ENCODE data around the gene SSTR3. TPM values are rescaled to one million over a fixed set of nuclear protein-coding genes. Genes with fewer than 3 reads are reported as not detected.

SSTR3 gene
- total RNA-seq, 1 donor from 2014 or later = not detected

DNA sequence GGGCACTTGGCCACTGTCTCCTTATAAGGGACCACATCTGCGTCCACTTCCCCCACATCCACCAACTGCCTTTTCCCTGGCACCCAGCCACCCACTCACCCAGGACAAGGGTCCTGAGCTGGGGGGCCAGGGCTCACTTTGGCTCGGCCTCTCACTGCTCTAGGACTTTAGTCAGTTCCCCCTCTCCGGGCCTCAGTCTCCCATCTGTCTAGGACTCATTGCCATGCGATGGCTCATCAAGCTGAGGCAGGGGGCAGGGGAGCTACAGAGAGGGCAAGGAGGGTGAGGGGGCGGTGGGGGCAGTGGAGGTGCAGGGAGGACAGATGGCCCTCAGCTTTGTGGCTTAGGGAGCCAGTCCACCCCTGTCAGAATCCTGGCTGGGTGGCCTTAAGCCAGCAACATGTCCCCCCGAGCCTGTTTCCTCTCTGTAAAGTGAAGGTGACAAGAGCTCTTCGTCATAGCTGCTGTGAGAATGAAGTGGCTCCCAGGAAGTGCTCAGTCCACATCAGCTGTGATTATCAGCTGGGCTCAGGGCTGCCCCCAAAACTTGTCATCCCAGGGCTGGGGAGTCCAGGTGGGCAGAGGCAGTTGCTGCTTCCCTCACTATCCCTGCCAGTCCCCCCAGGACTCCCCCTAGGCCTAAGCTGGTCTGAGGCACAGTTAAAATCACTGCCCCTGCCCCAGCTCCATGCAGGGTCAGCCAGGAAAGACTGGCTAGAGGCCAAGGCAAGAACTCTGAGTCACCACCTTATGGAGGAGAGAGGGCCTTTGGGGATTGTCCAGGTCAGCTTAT lies 16.9 kb upstream of the SSTR3 start:
- Mint-ChIP-seq H3K27me3 (ENCODE audit: low read depth) (peaks cover 19% of the 10 kb centered on the region), H3K4me1 (ENCODE audit: low read depth) (peaks cover 27% of the 10 kb centered on the region), H3K9me3 (ENCODE audit: low read depth) (no peaks in the 10 kb centered on the region), H3K4me3 (ENCODE audit: unreplicated experiment) (no peak overlapping the region), H3K27ac (ENCODE audit: unreplicated experiment) (peak overlapping the region; percentile 75), H3K36me3 (ENCODE audit: low read depth) (no peaks in the 10 kb centered on the region)
- TF ChIP-seq, protein P1, sequence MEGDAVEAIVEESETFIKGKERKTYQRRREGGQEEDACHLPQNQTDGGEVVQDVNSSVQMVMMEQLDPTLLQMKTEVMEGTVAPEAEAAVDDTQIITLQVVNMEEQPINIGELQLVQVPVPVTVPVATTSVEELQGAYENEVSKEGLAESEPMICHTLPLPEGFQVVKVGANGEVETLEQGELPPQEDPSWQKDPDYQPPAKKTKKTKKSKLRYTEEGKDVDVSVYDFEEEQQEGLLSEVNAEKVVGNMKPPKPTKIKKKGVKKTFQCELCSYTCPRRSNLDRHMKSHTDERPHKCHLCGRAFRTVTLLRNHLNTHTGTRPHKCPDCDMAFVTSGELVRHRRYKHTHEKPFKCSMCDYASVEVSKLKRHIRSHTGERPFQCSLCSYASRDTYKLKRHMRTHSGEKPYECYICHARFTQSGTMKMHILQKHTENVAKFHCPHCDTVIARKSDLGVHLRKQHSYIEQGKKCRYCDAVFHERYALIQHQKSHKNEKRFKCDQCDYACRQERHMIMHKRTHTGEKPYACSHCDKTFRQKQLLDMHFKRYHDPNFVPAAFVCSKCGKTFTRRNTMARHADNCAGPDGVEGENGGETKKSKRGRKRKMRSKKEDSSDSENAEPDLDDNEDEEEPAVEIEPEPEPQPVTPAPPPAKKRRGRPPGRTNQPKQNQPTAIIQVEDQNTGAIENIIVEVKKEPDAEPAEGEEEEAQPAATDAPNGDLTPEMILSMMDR (IDR thresholded peaks at IDR 0.05) = no peak
- DNase-seq (ENCODE audit: low spot score) = no peak

DNA sequence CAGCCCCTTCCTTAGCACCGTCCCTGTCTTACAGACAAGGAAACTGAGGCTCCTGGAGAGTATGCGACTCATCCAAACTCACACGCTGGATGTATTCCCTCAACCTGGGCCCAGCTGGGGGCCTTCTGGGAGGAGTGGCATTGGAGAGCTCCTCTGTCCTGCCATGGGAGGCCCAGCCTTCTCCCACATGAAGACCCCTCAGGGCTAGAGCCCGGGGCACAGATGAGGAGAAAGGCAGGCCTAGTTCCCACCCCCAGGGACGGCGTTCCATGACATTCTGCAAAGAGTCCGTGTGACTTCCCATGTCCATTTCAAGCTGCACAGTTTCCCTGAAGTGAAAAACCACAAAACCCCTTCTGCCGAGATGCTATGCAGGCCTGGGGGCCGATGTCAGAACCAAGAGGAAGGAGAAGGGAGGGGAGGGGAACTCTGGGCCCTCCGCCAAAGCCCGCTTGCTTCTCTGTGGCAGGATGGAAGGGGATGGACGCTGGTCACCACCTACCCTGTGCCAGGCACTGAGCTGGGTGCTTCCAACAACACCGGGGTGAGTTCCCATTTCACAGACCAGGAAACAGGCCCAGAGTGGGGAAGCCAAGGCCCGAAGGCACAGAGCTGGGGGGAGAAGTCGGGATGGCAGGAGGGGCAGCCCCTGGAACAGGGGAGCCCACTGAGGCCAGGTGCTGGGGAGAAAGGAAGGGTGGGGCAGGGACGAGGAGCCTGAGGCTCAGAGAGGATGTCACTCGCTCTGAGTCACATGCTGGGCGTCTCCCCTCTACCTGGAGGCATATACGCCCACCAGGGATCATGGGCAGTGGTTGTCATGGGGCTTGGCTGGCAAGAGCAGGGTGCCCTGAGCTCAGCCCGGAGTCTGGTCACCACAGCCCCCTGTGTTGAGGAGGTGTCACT lies 16.1 kb upstream of the SSTR3 start:
- Mint-ChIP-seq H3K4me1 (ENCODE audit: low read depth) (peaks cover 27% of the 10 kb centered on the region), H3K9me3 (ENCODE audit: low read depth) (no peaks in the 10 kb centered on the region), H3K4me3 (ENCODE audit: unreplicated experiment) (no peak overlapping the region), H3K27me3 (ENCODE audit: low read depth) (peaks cover 15% of the 10 kb centered on the region), H3K36me3 (ENCODE audit: low read depth) (no peaks in the 10 kb centered on the region), H3K27ac (ENCODE audit: unreplicated experiment) (peak overlapping the region; percentile 0)
- DNase-seq (ENCODE audit: low spot score) = no peak
- TF ChIP-seq, protein P1 (IDR thresholded peaks at IDR 0.05) = no peak

DNA sequence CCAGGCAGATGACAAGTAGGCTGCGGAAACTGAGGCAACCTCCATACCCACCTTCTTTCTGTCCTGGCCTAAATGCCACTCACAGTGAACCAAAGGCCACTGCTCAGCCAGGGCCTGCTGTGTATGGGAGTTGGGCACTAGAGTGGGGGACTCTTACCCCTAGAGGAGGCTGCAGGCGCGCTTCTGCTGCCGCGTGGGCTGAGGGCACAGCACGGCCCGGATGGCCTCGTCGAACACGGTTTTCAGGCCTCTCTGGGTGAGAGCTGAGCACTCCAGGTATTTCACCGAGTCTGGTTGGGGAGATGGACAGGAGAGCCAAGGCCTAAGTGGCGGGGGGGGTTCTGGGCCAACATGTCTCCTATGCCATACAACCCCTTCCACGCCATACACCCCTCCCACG lies 14.2 kb upstream of the SSTR3 start:
- H3K9me3 Mint-ChIP-seq (ENCODE audit: low read depth) = no peaks in the 10 kb centered on the region
- H3K27me3 Mint-ChIP-seq (ENCODE audit: low read depth) = peaks cover 14% of the 10 kb centered on the region
- no peak for DNase-seq (ENCODE audit: low spot score)
- H3K4me3 Mint-ChIP-seq (ENCODE audit: unreplicated experiment) = no peak overlapping the region
- TF ChIP-seq, protein P1 (IDR thresholded peaks at IDR 0.05) = no peak
- H3K36me3 Mint-ChIP-seq (ENCODE audit: low read depth) = no peaks in the 10 kb centered on the region
- H3K27ac Mint-ChIP-seq (ENCODE audit: unreplicated experiment) = no peak overlapping the region
- peaks cover 27% of the 10 kb centered on the region for H3K4me1 Mint-ChIP-seq (ENCODE audit: low read depth)

DNA sequence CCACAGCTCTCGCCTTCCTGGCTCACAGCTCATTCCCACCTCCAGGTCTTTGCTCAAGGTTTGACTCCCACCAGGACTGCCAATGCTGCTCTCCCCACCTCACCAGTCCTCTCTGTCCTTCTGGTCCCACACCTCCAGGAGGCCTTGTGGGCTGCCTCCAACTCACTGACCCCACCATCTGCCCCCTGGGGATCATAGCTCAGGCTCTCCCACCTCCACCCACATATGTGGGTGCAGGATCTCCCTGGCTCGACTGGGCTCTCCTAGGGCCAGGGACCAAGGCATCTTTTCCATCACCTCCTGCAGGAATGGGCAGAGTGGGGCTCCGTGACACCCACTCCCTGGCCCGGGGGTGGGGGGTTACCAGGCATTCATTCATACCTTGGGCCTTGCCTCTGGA lies 13.8 kb upstream of the SSTR3 start:
- H3K36me3 Mint-ChIP-seq (ENCODE audit: low read depth) = no peaks in the 10 kb centered on the region
- peaks cover 13% of the 10 kb centered on the region for H3K27me3 Mint-ChIP-seq (ENCODE audit: low read depth)
- TF ChIP-seq, protein P1 (IDR thresholded peaks at IDR 0.05) = no peak
- H3K4me1 Mint-ChIP-seq (ENCODE audit: low read depth) = peaks cover 27% of the 10 kb centered on the region
- H3K9me3 Mint-ChIP-seq (ENCODE audit: low read depth) = no peaks in the 10 kb centered on the region
- DNase-seq (ENCODE audit: low spot score) = no peak
- H3K27ac Mint-ChIP-seq (ENCODE audit: unreplicated experiment) = no peak overlapping the region
- H3K4me3 Mint-ChIP-seq (ENCODE audit: unreplicated experiment) = no peak overlapping the region

DNA sequence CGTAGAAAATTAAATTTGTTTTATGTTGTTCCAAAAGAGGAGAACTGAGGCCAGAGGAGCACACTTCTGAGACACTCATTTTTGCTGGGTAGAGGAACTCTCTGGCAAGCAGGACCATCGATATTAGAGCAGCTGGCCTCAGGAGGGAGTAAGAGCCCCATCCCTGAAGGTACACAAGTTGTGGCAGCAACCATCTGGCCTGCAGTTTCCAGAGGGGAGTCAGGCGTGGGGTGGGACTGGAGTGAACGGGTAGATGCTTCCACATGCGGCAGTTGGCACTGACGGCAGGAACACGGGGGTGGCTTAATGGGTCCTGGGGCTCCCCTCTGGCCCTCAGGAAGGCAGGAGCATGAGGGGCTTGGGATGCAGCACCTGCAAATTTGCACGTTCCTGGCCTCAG lies 13.2 kb upstream of the SSTR3 start:
- H3K9me3 Mint-ChIP-seq (ENCODE audit: low read depth) = no peaks in the 10 kb centered on the region
- no peaks in the 10 kb centered on the region for H3K36me3 Mint-ChIP-seq (ENCODE audit: low read depth)
- peaks cover 23% of the 10 kb centered on the region for H3K4me1 Mint-ChIP-seq (ENCODE audit: low read depth)
- H3K27ac Mint-ChIP-seq (ENCODE audit: unreplicated experiment) = no peak overlapping the region
- no peak overlapping the region for H3K4me3 Mint-ChIP-seq (ENCODE audit: unreplicated experiment)
- H3K27me3 Mint-ChIP-seq (ENCODE audit: low read depth) = peaks cover 13% of the 10 kb centered on the region
- DNase-seq (ENCODE audit: low spot score) = no peak
- TF ChIP-seq, protein P1 (IDR thresholded peaks at IDR 0.05) = peak; percentile 47
